ENCODE results near the gene ENTREP1. TPM values are rescaled to one million over a fixed set of nuclear protein-coding genes. Genes with fewer than 3 reads are reported as not detected.

ENTREP1 gene
- total RNA-seq, 2 experiments from 2014 or later: 0.07 TPM; not detected in 1

DNA sequence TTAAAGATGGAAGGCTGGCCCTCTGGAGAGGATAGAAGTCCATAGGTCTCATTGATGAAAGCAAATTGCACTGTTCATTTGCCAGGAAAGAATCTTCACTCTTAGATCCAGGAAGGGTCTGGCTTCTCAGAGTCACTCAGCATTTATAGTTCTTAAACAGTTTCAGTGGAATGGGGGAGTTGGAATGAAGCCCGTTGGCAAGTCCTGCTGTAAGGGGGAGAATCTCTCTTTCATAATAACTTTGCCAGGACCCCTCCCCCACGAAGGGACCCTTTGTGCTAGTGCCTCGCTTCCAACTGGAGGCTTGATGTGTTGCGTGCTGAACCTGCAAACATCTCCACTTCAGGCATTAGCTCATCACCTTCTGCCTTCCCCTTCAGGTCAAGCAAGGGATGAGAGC is 57.1 kb downstream of the ENTREP1 start:
- DNase-seq: no peak
- intact Hi-C loops (cut with micrococcal nuclease): no loop called here
- H3K9me3 Mint-ChIP-seq: no peaks in the 10 kb centered on the region
- no peaks in the 10 kb centered on the region for H3K4me1 Mint-ChIP-seq (ENCODE audit: low read depth)
- CTCF ChIA-PET: no interaction called here
- H3K27me3 Mint-ChIP-seq: peaks cover 5% of the 10 kb centered on the region
- no peaks in the 10 kb centered on the region for H3K36me3 Mint-ChIP-seq
- POLR2A ChIA-PET: no interaction called here
- H3K27ac Mint-ChIP-seq: no peak overlapping the region
- H3K4me3 Mint-ChIP-seq: no peak overlapping the region

DNA sequence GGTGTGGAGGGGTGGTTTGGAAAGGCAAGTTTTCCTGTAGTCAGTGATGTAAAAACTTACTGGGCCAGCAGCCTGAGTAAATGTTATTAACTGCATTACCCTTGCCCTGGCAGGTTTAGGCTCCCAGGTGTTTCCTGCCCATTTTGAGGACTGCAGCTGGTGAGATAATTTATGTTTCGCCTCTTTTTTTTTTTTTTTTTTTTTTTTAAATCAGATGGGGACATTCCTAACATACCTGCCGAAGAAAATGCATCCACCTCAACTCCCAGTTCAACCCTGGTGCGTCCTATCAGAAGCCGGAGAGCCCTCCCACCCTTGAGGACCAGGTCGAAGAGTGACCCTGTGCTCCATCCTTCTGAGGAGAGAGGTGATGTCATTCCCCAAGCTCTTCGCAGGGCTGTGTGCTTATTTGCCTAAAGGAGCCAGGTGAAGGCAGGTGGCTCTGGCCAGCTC is 60.6 kb downstream of the ENTREP1 start:
- CTCF ChIA-PET: interaction anchor here (0.7 kb wide), 1 partner anchor 33 kb away, joined by 3 read pairs; no protein-coding TSS in a partner anchor
- intact Hi-C loops (cut with micrococcal nuclease): no loop called here
- DNase-seq: no peak
- Mint-ChIP-seq H3K27ac (no peak overlapping the region), H3K36me3 (no peaks in the 10 kb centered on the region), H3K27me3 (peaks cover 1% of the 10 kb centered on the region), H3K4me3 (no peak overlapping the region), H3K9me3 (no peaks in the 10 kb centered on the region), H3K4me1 (ENCODE audit: low read depth) (no peaks in the 10 kb centered on the region)
- POLR2A ChIA-PET: no interaction called here

DNA sequence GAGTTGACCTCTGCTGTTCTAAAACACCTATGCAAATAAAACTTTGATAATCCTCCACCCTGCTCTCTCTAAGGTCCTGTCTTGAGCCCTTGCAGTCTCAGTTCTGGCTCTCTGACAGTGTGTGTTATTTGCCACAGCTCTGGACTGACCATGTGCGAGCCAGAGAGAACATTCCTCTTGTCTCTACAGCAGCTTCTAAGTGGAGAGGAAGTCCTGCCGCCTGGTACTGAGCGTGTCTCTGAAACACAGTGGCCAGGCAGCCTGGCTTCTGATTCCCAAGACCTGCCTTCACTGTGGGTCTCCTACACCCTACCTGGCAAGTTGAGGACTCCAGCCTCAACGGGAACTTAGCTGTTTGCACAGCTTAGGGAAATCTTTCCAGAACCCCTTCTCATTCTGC is 61.6 kb downstream of the ENTREP1 start:
- no peaks in the 10 kb centered on the region for H3K9me3 Mint-ChIP-seq

DNA sequence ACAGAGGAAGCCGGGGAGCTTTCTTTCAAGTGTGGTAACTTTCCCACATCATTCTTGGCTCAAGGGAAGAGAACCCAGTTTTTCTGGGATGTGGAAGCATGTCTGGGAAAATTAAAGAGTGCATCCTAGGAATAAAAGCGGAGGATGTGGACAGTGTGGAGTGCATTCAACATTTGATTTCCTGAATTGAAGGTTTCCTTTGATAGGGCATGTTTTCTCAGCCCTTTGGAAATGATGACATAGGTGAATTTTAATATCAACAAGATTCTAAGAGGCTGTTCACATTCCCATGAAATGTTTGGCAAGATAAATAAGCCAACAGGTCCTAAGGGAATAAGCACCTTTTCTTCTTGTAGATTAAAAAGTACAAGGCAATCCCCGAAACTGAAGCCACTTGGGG is 63.6 kb downstream of the ENTREP1 start:
- intact Hi-C loops (cut with micrococcal nuclease): no loop called here
- no peaks in the 10 kb centered on the region for H3K4me1 Mint-ChIP-seq (ENCODE audit: low read depth)
- H3K4me3 Mint-ChIP-seq: no peak overlapping the region
- H3K27ac Mint-ChIP-seq: no peak overlapping the region
- no peak for DNase-seq
- no peaks in the 10 kb centered on the region for H3K9me3 Mint-ChIP-seq
- H3K27me3 Mint-ChIP-seq: peaks cover 4% of the 10 kb centered on the region
- CTCF ChIA-PET: no interaction called here
- H3K36me3 Mint-ChIP-seq: no peaks in the 10 kb centered on the region
- POLR2A ChIA-PET: no interaction called here

More for the DNA sequence above, 61.6 kb downstream of the ENTREP1 start:
- ChIA-PET CTCF (no interaction called here), POLR2A (no interaction called here)
- Mint-ChIP-seq H3K36me3 (no peaks in the 10 kb centered on the region), H3K27me3 (peaks cover 1% of the 10 kb centered on the region), H3K4me1 (ENCODE audit: low read depth) (no peaks in the 10 kb centered on the region), H3K4me3 (no peak overlapping the region), H3K27ac (no peak overlapping the region)
- no peak for DNase-seq
- intact Hi-C loops (cut with micrococcal nuclease): no loop called here

DNA sequence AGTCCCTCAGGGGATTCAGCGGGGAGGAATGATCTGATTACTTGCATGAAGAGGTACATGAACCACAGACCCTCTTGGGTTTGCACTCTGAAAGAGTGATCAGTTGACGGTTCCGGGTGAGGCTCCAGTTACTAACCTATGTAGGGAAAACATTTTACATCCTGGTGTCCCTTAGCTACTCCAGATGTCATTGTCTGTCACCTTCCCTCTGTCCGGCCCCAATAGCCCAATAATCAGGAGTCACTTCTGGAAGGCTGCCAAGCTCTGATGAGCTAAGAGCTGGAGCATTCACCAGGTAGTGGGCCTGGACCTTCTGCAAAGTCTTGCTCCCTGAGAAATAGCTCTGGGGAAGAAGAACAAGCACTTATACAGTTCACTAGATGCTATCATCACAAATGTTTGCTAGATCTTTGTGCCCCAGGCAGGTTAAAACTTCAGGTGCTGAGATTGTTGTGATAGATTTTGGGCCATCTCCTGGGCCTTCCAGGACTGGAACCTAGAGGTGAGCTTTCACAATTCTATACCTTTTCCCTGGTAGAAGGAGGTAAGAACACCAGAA is 64.5 kb downstream of the ENTREP1 start:
- Mint-ChIP-seq H3K9me3 (no peaks in the 10 kb centered on the region), H3K27ac (no peak overlapping the region), H3K27me3 (peaks cover 4% of the 10 kb centered on the region), H3K4me3 (no peak overlapping the region), H3K4me1 (ENCODE audit: low read depth) (no peaks in the 10 kb centered on the region), H3K36me3 (no peaks in the 10 kb centered on the region)
- DNase-seq: no peak
- ChIA-PET POLR2A (no interaction called here), CTCF (no interaction called here)
- intact Hi-C loops (cut with micrococcal nuclease): no loop called here

DNA sequence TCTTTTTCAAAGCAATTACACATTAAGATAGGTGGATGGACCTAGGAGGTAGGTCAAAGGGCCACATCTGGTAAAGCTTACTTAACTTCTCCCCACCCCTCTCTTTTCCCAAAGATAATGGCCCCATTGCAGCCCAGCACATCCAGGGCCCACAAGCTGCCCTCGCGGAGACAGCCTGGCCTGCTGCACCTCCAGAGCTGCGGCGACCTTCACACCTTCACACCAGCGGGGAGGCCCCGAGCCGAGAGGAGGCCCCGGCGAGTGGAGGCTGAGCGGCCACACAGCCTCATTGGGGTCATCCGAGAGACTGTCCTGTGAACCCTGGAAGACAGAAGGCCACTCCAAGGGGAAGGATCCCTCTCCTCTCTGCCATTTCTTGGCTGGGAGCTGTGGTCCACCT is 66.5 kb downstream of the ENTREP1 start:
- POLR2A ChIA-PET: no interaction called here
- no peaks in the 10 kb centered on the region for H3K4me1 Mint-ChIP-seq (ENCODE audit: low read depth)
- no peak overlapping the region for H3K27ac Mint-ChIP-seq
- CTCF ChIA-PET: no interaction called here
- intact Hi-C loops (cut with micrococcal nuclease): no loop called here
- peaks cover 3% of the 10 kb centered on the region for H3K27me3 Mint-ChIP-seq
- H3K36me3 Mint-ChIP-seq: no peaks in the 10 kb centered on the region
- no peak overlapping the region for H3K4me3 Mint-ChIP-seq
- H3K9me3 Mint-ChIP-seq: no peaks in the 10 kb centered on the region
- no peak for DNase-seq

DNA sequence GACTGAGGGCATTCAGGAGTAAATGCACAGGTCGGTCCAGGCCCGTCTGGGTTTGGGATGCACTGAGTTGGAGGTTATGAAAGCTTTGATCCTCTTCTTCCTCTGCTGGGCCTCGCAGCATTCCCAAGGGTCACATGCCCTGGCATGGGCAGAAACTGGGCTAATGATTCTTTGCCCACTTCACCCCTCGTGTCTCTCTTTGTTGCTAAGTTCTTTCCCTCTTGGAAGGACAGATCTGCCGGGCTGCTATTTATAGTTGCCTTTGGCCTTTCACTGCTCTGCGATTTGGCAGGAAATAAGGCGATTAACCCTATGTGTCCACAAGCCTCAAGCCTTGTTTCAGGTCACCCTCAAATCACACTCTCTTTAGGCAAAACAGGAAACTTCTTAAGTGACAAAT is 66.9 kb downstream of the ENTREP1 start:
- H3K36me3 Mint-ChIP-seq: no peaks in the 10 kb centered on the region
- H3K27ac Mint-ChIP-seq: no peak overlapping the region
- no peak for DNase-seq
- peaks cover 3% of the 10 kb centered on the region for H3K27me3 Mint-ChIP-seq
- H3K4me3 Mint-ChIP-seq: no peak overlapping the region
- no peaks in the 10 kb centered on the region for H3K9me3 Mint-ChIP-seq
- POLR2A ChIA-PET: no interaction called here
- H3K4me1 Mint-ChIP-seq (ENCODE audit: low read depth): no peaks in the 10 kb centered on the region
- CTCF ChIA-PET: interaction anchor here (0.8 kb wide), 1 partner anchor 30 kb away, joined by 3 read pairs; no protein-coding TSS in a partner anchor
- intact Hi-C loops (cut with micrococcal nuclease): no loop called here

GRCh38 chr9:69392826-69393225 is 67.8 kb downstream of the ENTREP1 start:
- intact Hi-C loops (cut with micrococcal nuclease): no loop called here
- CTCF ChIA-PET: interaction anchor here (0.8 kb wide), 1 partner anchor 29 kb away, joined by 3 read pairs; no protein-coding TSS in a partner anchor
- DNase-seq: no peak
- no peaks in the 10 kb centered on the region for H3K4me1 Mint-ChIP-seq (ENCODE audit: low read depth)
- no peaks in the 10 kb centered on the region for H3K9me3 Mint-ChIP-seq
- no peak overlapping the region for H3K4me3 Mint-ChIP-seq
- peaks cover 3% of the 10 kb centered on the region for H3K27me3 Mint-ChIP-seq
- POLR2A ChIA-PET: interaction anchor here (0.6 kb wide), 1 partner anchor 768 kb away, joined by 4 read pairs; no protein-coding TSS in a partner anchor
- no peak overlapping the region for H3K27ac Mint-ChIP-seq
- no peaks in the 10 kb centered on the region for H3K36me3 Mint-ChIP-seq

GRCh38 chr9:69393425-69393824 is 68.4 kb downstream of the ENTREP1 start:
- DNase-seq: no peak
- ChIA-PET CTCF (interaction anchor here (1.0 kb wide), 1 partner anchor 29 kb away, joined by 3 read pairs; no protein-coding TSS in a partner anchor), POLR2A (interaction anchor here (0.6 kb wide), 1 partner anchor 769 kb away, joined by 4 read pairs; no protein-coding TSS in a partner anchor)
- Mint-ChIP-seq H3K27ac (no peak overlapping the region), H3K27me3 (peaks cover 3% of the 10 kb centered on the region), H3K4me3 (no peak overlapping the region), H3K4me1 (ENCODE audit: low read depth) (no peaks in the 10 kb centered on the region), H3K9me3 (no peaks in the 10 kb centered on the region), H3K36me3 (no peaks in the 10 kb centered on the region)
- intact Hi-C loops (cut with micrococcal nuclease): no loop called here

DNA sequence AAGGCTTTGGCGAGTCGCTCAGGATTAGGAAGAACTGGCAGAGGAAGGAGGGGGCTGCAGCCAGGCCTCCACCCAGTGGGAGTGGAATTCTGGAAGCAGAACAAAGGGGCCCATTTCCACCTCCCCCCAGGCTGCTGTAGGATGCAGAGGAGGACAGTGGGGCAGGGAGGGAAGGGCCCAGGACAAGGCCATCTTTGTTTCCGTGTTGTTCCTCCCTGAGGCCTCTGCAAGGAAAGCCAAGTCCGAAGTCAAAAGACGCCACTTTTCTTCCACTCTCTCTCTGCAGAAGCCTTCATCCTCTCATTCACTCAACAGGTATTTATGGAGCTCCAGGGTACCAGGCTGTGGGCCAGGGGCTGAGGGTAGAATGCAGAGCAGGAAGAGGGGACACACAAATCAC is 70.7 kb downstream of the ENTREP1 start:
- Mint-ChIP-seq H3K27ac (no peak overlapping the region), H3K36me3 (no peaks in the 10 kb centered on the region), H3K27me3 (peaks cover 3% of the 10 kb centered on the region), H3K4me3 (no peak overlapping the region), H3K9me3 (no peaks in the 10 kb centered on the region), H3K4me1 (ENCODE audit: low read depth) (no peaks in the 10 kb centered on the region)
- POLR2A ChIA-PET: no interaction called here
- CTCF ChIA-PET: no interaction called here
- no peak for DNase-seq
- intact Hi-C loops (cut with micrococcal nuclease): no loop called here

- Mint-ChIP-seq H3K4me1 (ENCODE audit: low read depth) (no peaks in the 10 kb centered on the region), H3K36me3 (no peaks in the 10 kb centered on the region), H3K9me3 (no peaks in the 10 kb centered on the region), H3K27me3 (peaks cover 5% of the 10 kb centered on the region), H3K27ac (no peak overlapping the region), H3K4me3 (no peak overlapping the region)
- DNase-seq: no peak
- POLR2A ChIA-PET: no interaction called here
- intact Hi-C loops (cut with micrococcal nuclease): no loop called here
- CTCF ChIA-PET: no interaction called here
These were observed 71.7 kb downstream of the ENTREP1 start for GRCh38 chr9:69396759-69397158.

GRCh38 chr9:69397384-69398214 is 72.6 kb downstream of the ENTREP1 start:
- intact Hi-C loops (cut with micrococcal nuclease): no loop called here
- ChIA-PET CTCF (no interaction called here), POLR2A (no interaction called here)
- no peaks in the 10 kb centered on the region for H3K36me3 Mint-ChIP-seq
- no peak overlapping the region for H3K27ac Mint-ChIP-seq
- H3K27me3 Mint-ChIP-seq: peaks cover 4% of the 10 kb centered on the region
- H3K4me1 Mint-ChIP-seq (ENCODE audit: low read depth): no peaks in the 10 kb centered on the region
- no peak overlapping the region for H3K4me3 Mint-ChIP-seq
- DNase-seq: no peak
- no peaks in the 10 kb centered on the region for H3K9me3 Mint-ChIP-seq

DNA sequence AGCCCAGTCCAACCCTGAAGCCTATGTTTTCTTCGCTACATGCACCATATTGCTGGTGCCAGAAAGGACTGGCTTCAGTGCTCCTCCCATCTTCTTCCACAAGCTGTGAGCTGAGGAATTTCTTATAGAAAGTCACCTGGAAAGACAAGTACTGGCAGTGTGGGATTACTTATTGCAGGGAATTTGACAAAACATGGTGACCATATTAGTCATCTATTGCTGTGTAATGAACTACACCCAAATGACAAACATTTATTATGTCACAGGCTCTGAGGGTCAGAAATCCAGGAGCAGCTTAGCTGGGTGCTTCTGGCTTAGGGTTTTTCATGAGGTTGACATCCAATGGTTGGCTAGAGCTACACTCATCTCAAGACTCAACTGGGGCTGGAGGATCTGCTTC is 75.5 kb downstream of the ENTREP1 start:
- ChIA-PET POLR2A (no interaction called here), CTCF (no interaction called here)

More for the DNA sequence above, 75.5 kb downstream of the ENTREP1 start:
- Mint-ChIP-seq H3K27ac (no peak overlapping the region), H3K36me3 (no peaks in the 10 kb centered on the region), H3K4me1 (ENCODE audit: low read depth) (no peaks in the 10 kb centered on the region), H3K27me3 (peaks cover 12% of the 10 kb centered on the region), H3K9me3 (no peaks in the 10 kb centered on the region), H3K4me3 (no peak overlapping the region)
- no peak for DNase-seq
- intact Hi-C loops (cut with micrococcal nuclease): no loop called here

Data from activated CD4-positive, alpha-beta memory T cell treated with anti-CD3 and anti-CD28 coated beads for 36 hours (primary cell).